M059J (cell line): ENCODE measurements around the gene IKBKG. TPM values are rescaled to one million over a fixed set of nuclear protein-coding genes. Genes with fewer than 3 reads are reported as not detected.
"Not testable (repeated sequence)": the region's sequence is repeated elsewhere in the genome, so short reads cannot be mapped to it uniquely, and the experiment has no call there.

Source experiments
- DNase-seq: peaks from one replicate; pipeline ENCODE4 v3.0.0-alpha.2; 2012; ENCODE audit warnings: low read depth
- total RNA-seq: library from RNA; depleted of rRNA; stranded (reverse); fragments of >200 nt; shearing (Covaris generic); gene quantifications from 2 replicates; pipeline ENCODE4 v1.2.3, GENCODE V29; 2014

Gene IKBKG
- total RNA-seq, 1 experiment from 2014 or later, result 70.5 TPM

- no peak for DNase-seq
Measured at GRCh38 chrX:154525606-154526490, 21.6 kb upstream of the IKBKG start.

- DNase-seq, result peak; percentile 85
Measured at GRCh38 chrX:154526901-154527675, 20.3 kb upstream of the IKBKG start.

- DNase-seq, result peak; percentile 81
Measured at GRCh38 chrX:154529206-154529612, 18.2 kb upstream of the IKBKG start.

DNA sequence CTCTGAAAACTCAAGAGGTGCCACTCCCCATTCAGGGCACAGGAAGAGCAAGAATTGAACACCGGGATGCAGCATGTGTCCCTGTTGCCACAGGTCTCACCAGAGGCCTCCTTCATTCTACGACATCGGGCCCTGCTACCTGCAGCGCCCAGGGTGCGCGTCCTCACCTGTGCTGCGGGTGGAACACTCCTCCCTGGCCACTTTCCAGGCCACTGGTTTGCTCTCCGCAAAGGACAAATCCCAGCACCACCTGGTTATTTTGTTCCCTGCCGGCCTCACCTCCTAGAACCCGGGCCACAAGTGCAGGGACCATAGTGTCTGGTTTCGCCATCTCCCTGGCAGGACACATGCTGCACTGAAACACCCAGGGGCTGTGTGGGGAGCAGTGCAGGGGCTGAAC is 17.1 kb upstream of the IKBKG start:
- no peak for DNase-seq

DNA sequence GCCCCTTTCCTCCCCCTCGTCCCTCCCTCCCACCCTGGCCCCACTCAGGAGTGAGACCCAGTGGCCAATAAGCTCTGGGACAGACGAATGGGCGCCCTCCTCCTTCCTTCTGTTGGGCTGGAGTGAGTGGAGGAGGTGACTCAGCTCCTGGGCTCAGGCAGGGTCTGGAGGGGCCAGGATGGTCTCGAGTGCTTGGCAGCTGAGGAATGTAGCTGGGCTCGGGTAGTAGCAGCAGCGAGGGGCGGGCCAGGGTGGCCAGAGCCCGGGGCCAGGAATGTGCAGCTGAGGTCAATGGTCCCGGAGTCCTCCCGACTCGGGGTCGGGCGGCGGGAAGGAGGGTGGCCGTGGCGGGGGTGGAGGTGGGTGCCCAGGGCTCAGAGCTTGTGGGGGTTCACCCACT is 15.8 kb upstream of the IKBKG start:
- peak; percentile 76 for DNase-seq

GRCh38 chrX:154532690-154533089 is 14.7 kb upstream of the IKBKG start:
- DNase-seq, result no peak

- DNase-seq, result peak; percentile 82
Measured at GRCh38 chrX:154534526-154535322, 12.7 kb upstream of the IKBKG start.

GRCh38 chrX:154535892-154536291 is 11.5 kb upstream of the IKBKG start:
- no peak for DNase-seq

- DNase-seq, result no peak
Measured at GRCh38 chrX:154539077-154539476, 8.3 kb upstream of the IKBKG start.

GRCh38 chrX:154540365-154540764 is 7.1 kb upstream of the IKBKG start:
- DNase-seq, result not testable (repeated sequence)

DNA sequence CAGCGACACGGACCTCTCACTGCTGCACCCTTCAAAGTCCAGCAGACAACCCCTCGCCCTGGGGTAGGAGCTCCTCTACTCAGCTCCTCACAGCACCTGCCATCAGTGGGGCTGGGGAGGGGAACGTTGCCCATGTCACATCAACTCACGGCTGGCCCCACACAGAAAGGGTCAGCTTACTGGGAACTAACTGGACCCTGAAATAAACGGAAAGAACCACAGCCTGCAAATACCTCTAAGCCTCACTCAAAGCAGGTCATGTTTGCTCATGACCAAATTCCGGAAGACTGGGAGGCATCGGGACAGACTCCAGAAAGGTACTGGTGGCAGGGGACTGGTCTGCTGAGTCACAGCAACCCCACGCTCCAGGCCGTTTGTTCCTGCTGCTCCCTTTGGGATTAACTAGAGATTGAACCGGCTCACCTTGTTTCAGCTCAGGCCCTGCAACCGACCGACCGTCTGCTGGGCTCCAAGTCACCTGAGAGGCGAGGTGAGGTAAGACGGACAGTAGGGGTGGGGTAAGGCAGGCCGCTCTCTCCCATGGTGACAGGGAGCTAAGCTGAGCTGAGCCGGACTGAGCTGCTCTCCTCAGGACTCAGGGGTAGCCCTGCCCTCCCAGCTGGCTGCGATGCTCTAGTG is 6.4 kb upstream of the IKBKG start:
- peak; percentile 93 for DNase-seq

GRCh38 chrX:154541589-154541895 is 5.9 kb upstream of the IKBKG start:
- DNase-seq, result no peak

DNA sequence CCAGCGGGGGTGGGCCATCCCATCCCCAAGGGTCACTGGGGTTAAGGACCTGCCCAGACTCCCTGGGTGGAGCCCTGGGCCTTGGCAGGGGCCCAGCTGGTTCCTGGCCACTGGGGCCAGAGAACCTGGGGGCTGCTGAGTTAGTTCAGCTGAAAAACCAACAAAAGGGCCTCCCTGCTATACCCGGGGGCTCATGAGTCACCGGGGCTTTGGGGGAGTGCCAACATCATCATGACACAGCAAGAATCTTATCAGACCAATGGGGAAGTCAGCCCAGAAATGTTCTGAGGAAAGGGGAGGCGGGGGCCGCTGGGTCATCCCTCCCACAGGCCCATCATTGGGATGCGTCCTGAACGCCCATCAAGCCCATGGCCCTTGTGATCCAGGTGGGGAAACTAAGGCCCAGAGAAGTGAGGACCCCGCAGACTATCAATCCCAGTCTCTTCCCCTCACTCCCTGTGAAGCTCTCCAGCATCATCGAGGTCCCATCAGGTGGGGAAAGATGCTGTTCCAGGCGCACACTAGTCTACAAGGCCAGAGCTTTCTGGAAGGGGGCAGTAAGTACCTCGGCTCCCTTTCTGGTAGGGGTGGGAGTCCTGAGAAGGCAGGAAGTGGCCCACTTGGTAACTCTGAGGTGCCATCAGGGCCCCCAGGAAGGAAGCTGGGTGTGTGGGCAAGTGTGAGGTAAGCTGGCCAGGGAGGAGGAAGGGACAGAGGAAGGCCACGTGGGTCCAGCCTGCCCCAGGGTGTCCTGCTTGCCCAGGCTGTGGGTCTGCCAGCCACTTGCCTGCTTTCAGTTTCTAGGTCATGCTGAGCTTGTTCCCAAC is 5.3 kb upstream of the IKBKG start:
- peak; percentile 98 for DNase-seq

- DNase-seq, result no peak
Measured at GRCh38 chrX:154542723-154543424, 4.5 kb upstream of the IKBKG start.

DNA sequence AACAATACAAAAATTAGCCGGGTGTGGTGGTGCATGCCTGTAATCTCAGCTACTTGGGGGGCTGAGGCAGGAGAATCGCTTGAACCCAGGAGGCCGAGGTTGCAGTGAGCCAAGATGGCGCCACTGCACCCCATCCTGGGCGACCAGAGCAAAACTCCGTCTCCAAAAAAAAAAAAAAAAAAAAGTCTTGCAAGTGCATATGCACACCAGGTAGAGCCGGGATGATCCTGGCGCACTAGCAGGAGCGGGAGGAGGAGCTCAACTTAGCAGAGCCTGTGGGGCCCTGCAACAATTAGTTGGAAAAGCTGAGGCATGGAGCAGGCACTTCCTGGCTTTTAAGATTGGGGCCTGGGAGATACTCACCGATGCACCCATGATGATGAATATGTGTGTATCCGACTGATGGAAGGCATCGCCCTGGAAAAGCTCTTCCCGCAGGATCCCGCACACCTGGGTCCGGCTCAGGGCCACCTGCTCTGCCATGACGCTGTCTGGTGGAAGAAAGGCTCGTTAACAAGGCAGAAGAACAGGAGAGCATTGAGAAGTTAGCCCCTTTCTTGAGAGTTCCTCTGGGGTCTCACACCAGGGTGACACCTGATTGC is 1.6 kb upstream of the IKBKG start:
- no peak for DNase-seq

DNA sequence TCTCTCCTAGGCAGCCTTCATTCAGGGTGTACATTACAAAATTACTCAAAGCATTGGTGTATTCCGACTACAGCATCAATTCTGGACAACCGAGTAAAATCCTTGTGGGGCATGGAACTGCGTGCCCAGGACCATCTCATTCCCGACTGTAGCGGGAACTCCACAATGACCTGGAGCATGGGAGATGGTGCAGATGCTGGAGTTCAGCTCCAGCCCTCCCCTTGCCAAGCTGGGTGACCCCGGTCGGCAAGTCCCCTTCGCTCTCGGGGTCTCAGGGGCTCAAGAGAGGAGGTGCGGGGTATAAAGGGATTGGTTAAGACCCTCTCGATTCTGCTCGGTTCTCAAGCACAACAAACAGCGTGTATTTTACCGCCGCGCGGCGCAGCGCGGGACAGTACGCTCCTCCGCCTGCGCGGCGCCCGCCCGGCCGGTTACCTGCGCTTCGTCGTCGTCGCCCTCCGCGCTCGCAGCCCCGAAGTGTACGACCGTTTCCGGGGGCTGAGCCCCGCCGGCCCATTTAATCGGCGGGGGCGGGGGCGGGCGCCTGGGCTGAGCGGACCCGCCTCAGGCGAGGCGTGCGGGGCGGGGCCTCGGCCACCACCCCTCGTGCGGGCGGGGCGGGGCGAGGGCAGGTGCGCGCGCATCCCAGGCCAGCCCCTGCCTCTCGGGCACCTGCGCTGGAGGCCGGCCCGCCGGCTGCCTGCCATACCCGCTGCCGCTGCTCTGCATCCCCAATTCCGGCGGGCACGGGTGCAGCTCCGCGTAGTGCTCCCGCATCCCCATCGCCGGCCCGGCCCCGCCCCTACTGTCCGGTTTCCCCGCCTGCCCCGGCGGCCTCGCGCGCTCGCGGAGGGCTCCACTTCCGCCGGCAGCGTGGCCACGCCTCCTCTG is 821 bp upstream of the IKBKG start, which contains the start of gene G6PD:
G6PD (minus strand) TSS at position 493 of the 891 bp plus-strand sequence. CDS start 691 bp downstream, outside the sequence.
- peak; percentile 74 for DNase-seq

DNA sequence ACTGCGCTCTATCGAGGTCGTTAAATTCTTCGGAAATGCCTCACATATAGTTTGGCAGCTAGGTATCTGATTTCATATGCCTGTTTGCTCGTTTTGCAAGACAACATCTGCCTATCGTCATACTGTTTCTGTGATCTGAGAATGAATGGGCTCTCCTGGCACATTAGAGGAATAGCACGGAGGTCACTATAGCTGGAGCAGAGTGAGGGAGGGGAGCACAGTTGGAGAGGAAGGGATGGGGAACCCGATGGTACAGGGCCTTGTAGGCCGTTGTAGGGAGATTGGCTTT is 552 bp downstream of the IKBKG start:
- no peak for DNase-seq

- peak; percentile 23 for DNase-seq
Measured at GRCh38 chrX:154549766-154550165, 2.3 kb downstream of the IKBKG start.
